ENCODE results near the gene TMEM203.

TMEM203 gene

GRCh38 chr9:137174722-137175293, 30.6 kb downstream of the TMEM203 start:
- no peak for DNase-seq (ENCODE audit: low read depth, low spot score)
- ChIA-PET CTCF (interaction anchor here (1.2 to 5.4 kb wide), 2 partner anchors 14 to 116 kb away, joined by 3 to 30 read pairs; partner anchors contain the start of genes ANAPC2 and SSNA1), POLR2A (interaction anchor here (0.6 to 1.2 kb wide), 3 partner anchors 8 to 88 kb away, joined by 3 to 5 read pairs (median 4); partner anchors contain the start of genes MAN1B1 and SSNA1)
- H3K4me3 ChIP-seq (ENCODE audit: low read depth, low read length) = no peak overlapping the region
- no peak for TF ChIP-seq CTCF (IDR thresholded peaks at IDR 0.05; ENCODE audit: insufficient read depth, low read length, missing control alignments)

GRCh38 chr9:137173796-137174664, 31.4 kb downstream of the TMEM203 start:
- no peak for DNase-seq (ENCODE audit: low read depth, low spot score)
- TF ChIP-seq CTCF (IDR thresholded peaks at IDR 0.05; ENCODE audit: insufficient read depth, low read length, missing control alignments) = no peak
- POLR2A ChIA-PET = interaction anchor here (0.6 to 1.2 kb wide), 3 partner anchors 9 to 255 kb away, joined by 4 to 5 read pairs (median 5); partner anchors contain the start of gene MAN1B1
- CTCF ChIA-PET = interaction anchor here (1.2 to 5.4 kb wide), 2 partner anchors 14 to 116 kb away, joined by 3 to 30 read pairs; partner anchors contain the start of genes ANAPC2 and SSNA1
- H3K4me3 ChIP-seq (ENCODE audit: low read depth, low read length) = no peak overlapping the region

DNA sequence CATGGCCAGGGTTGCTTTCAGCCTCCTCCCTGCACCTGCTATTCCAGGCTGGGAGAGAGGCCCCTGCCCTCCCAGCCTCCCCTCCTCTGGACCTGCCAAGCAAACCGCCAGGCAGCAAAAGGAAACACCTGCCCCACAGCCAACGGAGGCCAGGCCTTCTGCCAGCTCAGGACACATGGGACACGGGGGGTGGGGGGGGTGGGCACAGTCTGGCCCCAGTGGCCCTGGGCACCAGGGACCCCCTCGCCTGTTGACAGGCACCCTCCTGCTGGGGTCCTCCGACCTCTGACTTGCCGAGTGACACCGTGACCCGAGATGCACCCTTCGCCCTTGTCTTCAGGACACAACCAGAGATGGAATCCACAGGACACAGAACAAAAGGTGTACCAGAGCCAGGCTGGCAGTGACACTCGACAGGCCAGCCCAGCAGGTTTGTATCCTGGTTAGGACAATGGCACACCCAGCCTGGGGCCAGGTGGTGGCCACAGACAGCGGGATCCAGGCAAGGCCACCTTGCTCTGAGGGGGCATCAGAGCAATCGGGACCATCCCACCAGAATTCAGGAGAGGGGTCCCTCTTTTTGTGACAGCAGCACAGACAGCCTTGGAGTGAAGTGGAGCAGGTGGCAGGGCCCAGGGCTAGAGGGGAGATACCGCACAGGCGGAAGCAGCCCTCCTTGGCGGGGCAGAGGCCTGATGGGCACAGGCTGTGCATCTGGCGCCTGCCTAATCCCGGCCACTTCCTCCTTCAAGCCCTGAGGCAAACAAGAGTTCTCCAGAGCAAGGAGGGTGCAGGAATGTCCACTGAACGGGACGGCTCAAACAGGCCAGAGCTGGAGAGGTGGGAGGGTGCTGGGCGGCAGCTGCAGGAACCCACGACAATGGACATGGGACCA, 32.3 kb downstream of the TMEM203 start:
- ChIA-PET CTCF (interaction anchor here (1.3 to 5.4 kb wide), 3 partner anchors 14 to 23 kb away, joined by 4 to 30 read pairs (median 4); partner anchors contain the start of genes ANAPC2 and SSNA1), POLR2A (interaction anchor here (0.6 kb wide), 1 partner anchor 254 kb away, joined by 5 read pairs; no protein-coding TSS in a partner anchor)
- no peak for DNase-seq (ENCODE audit: low read depth, low spot score)
- TF ChIP-seq CTCF (IDR thresholded peaks at IDR 0.05; ENCODE audit: insufficient read depth, low read length, missing control alignments) = no peak
- H3K4me3 ChIP-seq (ENCODE audit: low read depth, low read length) = no peak overlapping the region

- TF ChIP-seq CTCF (IDR thresholded peaks at IDR 0.05; ENCODE audit: insufficient read depth, low read length, missing control alignments) = no peak
- POLR2A ChIA-PET = interaction anchor here (0.6 to 1.2 kb wide), 3 partner anchors 42 to 70 kb away, joined by 3 to 4 read pairs (median 3); partner anchors contain the start of gene TUBB4B
- H3K4me3 ChIP-seq (ENCODE audit: low read depth, low read length) = no peak overlapping the region
- CTCF ChIA-PET = interaction anchor here (0.7 to 1.8 kb wide), 3 partner anchors 21 to 65 kb away, joined by 3 to 4 read pairs (median 4); no protein-coding TSS in a partner anchor
- no peak for DNase-seq (ENCODE audit: low read depth, low spot score)
Observed at GRCh38 chr9:137171149-137171900, 34.1 kb downstream of the TMEM203 start.

GRCh38 chr9:137170486-137171148, 34.8 kb downstream of the TMEM203 start:
- CTCF ChIA-PET = interaction anchor here (0.7 to 1.8 kb wide), 3 partner anchors 8 to 66 kb away, joined by 3 to 7 read pairs (median 4); no protein-coding TSS in a partner anchor
- no peak for TF ChIP-seq CTCF (IDR thresholded peaks at IDR 0.05; ENCODE audit: insufficient read depth, low read length, missing control alignments)
- POLR2A ChIA-PET = interaction anchor here (0.6 to 1.2 kb wide), 3 partner anchors 41 to 70 kb away, joined by 3 to 4 read pairs (median 3); partner anchors contain the start of gene TUBB4B
- H3K4me3 ChIP-seq (ENCODE audit: low read depth, low read length) = no peak overlapping the region
- no peak for DNase-seq (ENCODE audit: low read depth, low spot score)
